HG03460 (cell line): ENCODE data around the gene SH2D2A.
"Not testable (repeated sequence)": the region's sequence is repeated elsewhere in the genome, so short reads cannot be mapped to it uniquely, and the experiment has no call there.

Experiments
- ATAC-seq: cut with Tn5 transposase; IDR thresholded peaks from one replicate; pipeline ENCODE4 v1.9.1; 2021; ENCODE audit not compliant: unreplicated experiment

SH2D2A gene

GRCh38 chr1:156775799-156776198, 40.8 kb downstream of the SH2D2A start:
- ATAC-seq, result no peak

DNA sequence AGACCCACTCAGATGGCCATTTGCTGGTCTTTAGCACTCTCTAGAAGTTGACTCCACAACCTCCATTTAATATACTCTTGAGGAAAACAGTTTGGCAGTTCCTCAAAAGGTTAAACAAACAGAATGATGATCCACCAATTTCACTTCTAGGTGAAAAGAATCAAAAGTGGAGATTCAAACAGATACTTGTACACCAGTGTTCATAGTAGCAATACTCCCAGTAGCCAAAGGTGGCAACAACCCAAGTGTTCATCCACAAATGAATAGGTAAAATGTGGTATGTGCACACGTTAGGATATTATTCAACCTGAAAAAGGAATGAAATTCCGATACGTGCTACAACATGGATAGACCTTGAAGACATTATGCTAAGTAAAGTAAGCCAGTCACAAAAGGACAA, 43.0 kb downstream of the SH2D2A start:
- no peak for ATAC-seq

GRCh38 chr1:156772728-156773497, 43.7 kb downstream of the SH2D2A start:
- ATAC-seq, result no peak

- no peak for ATAC-seq
Measured at GRCh38 chr1:156772222-156772621, 44.4 kb downstream of the SH2D2A start.

- ATAC-seq, result no peak
Measured at GRCh38 chr1:156768610-156769295, 47.9 kb downstream of the SH2D2A start.

GRCh38 chr1:156767879-156768604, 48.6 kb downstream of the SH2D2A start:
- ATAC-seq, result peak; percentile 8

- peak; percentile 94 for ATAC-seq
Measured at GRCh38 chr1:156767101-156767878, 49.4 kb downstream of the SH2D2A start, which contains the start of gene PRCC. Gene PRCC, plus strand, starts transcription at chr1:156767535. Its CDS starts 237 bp downstream, at chr1:156767772.

DNA sequence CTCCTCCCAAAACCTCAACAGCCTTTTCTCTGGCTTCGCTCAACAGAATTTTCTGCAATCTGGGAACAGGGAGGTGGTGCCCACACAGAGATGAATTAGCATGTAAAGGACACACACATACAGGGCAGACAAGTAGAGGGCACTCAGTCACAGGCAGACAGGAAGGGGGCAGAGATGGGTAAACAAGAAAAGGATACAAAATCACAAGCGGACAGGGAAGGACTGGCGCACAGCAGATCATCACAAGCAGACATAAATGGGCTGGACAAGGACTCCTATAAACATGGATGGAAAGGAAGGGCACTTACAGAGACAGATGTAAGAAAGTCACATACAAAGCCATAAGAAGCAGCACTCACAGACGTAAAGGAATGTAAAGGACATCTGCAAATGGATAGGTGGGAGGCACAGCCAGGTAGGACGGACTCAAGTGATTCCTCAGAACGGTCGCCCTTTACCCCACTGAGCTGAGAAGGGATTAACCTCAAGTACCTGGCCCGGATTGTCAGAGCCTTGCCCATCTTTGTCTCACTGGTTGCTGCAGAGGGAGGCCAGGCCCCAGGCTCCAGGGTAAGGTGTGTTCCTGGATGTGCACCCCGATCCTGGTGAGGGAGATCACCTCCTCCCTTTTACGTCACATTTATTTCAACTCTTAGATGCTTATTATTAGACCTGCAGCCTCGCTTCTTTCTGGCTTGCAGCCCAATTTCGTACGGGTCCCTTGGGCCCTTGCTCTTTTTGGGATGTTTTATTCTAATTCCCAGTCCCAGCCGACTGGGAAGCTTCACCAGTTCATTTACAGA, 50.1 kb downstream of the SH2D2A start:
- ATAC-seq, result no peak

- no peak for ATAC-seq
Measured at GRCh38 chr1:156765666-156766065, 51.0 kb downstream of the SH2D2A start.

DNA sequence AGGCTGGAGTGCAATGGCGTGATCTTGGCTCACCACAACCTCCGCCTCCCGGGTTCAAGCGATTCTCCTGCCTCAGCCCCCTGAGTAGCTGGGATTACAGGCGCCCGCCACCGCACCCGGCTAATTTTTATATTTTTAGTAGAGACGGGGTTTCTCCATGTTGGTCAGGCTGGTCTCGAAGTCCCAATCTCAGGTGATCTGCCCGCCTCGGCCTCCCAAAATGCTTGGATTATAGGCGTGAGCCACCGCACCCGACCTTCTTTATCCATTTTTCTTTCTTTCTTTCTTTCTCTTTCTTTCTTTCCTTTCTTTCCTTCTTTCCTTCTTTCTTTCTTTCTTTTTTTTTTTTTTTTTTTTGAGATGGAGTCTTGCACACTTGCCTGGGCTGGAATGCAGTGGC, 51.5 kb downstream of the SH2D2A start:
- not testable (repeated sequence) for ATAC-seq

GRCh38 chr1:156760796-156761104, 55.9 kb downstream of the SH2D2A start:
- no peak for ATAC-seq

DNA sequence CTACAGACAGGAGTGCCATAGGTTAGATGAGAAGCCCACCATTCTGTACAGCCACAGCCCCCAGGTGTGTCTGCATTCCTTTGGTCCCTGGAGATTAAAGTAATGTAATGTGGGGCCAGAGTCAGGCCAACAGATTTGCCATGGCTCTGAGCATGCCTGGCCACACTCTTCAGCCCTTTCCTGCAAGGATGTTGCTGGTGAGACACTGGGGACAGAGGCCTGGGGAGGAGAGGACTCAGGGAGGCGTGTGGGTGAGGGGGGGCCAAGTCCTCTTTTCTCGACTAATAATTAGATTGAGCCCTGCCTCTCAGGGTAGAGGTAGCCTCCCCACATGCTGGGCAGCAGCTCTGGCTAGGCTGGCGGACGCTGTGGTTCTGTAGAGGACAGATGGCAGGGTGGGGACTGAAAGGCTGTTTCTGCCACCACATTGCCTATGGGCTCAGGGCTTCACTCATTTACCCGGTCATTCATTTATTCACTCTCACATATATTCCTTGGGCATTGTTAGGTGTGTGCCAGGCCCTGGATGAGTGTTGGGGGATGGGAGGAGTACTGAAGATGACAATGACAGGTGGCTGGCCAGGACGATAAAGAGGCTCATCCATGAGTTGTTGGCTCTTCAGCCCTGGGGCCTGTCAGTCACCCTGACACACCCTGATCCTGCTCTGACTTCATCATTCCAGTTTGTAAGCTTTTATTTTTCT, 56.4 kb downstream of the SH2D2A start:
- ATAC-seq, result no peak

GRCh38 chr1:156757572-156758253, 58.9 kb downstream of the SH2D2A start:
- not testable (repeated sequence) for ATAC-seq

DNA sequence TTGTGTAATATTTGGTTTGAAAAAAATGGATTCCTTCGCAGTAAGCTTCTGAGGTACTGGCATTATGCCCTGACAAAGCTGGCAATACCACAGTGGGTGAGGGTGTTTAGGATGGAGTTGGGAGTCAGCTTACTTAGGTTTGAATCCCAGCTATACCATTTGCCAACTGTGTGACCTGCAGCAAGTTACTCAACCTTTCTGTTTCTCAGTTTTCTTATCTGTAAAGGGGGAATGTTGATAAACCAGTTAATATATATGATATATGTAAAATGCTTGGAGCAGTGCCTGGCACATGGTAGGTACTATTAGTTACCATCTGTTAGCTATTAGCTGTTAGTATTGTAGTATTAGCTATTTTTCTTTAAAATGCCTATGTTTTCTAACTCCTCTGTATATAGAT, 60.3 kb downstream of the SH2D2A start:
- ATAC-seq, result no peak
